Measurements from ENCODE around the gene B9D2.

- TF ChIP-seq, protein P1, sequence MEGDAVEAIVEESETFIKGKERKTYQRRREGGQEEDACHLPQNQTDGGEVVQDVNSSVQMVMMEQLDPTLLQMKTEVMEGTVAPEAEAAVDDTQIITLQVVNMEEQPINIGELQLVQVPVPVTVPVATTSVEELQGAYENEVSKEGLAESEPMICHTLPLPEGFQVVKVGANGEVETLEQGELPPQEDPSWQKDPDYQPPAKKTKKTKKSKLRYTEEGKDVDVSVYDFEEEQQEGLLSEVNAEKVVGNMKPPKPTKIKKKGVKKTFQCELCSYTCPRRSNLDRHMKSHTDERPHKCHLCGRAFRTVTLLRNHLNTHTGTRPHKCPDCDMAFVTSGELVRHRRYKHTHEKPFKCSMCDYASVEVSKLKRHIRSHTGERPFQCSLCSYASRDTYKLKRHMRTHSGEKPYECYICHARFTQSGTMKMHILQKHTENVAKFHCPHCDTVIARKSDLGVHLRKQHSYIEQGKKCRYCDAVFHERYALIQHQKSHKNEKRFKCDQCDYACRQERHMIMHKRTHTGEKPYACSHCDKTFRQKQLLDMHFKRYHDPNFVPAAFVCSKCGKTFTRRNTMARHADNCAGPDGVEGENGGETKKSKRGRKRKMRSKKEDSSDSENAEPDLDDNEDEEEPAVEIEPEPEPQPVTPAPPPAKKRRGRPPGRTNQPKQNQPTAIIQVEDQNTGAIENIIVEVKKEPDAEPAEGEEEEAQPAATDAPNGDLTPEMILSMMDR (IDR thresholded peaks at IDR 0.05; ENCODE audit: poor library complexity) = no peak
- no peak for TF ChIP-seq EZH2 (IDR thresholded peaks at IDR 0.05; ENCODE audit: borderline replicate concordance)
These were observed 34.1 kb upstream of the B9D2 start for GRCh38 chr19:41398050-41398418.

Measured in hepatocyte (in vitro differentiated cells).